DMS53 (cell line): ENCODE results near the gene ZDHHC3.

Experiments used
- DNase-seq: peaks from one replicate; lab custom pipeline; 2025; lab: John Stamatoyannopoulos, UW

The ZDHHC3 gene

DNA sequence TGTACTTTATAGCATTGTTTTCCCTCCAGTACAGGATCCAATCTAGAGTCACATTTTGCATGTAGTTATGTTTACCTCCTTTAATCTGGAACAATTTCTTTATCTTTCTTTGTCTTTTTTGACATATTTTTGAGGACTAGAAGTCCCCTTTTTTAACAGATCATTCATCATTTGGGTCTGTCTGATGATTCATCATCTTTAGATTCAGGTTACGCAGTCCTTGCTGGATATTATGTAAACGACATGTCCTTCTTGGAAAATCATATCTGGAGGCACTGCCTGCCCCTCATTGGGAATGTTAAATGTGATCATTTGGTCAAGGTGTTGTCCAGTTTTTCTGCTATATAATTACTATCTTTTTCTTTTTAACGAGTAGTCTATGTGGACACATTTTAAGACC, 83.3 kb downstream of the ZDHHC3 start:
- DNase-seq, result no peak

- DNase-seq, result no peak
Measured at GRCh38 chr3:44890852-44891251, 85.1 kb downstream of the ZDHHC3 start.

GRCh38 chr3:44890258-44890657, 85.7 kb downstream of the ZDHHC3 start:
- no peak for DNase-seq

DNA sequence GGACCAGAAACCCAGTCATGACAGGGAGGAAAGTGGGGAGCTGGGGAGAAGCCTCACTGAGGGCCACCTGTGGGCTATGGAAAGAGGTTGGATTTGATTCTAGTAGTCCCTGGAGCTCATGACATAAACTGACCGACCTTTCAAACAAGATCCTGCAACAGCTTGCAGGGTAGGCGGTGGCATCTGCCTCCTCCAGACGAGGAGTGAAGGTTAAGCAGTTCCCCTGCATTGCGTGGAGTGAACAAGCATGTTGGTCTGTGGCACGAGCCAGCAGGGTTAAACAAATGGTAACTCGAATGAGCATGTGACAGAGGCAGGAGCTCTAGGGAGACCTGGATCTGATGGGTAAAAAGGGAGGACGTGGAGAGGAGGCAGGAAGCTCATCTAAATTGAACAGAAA, 88.9 kb downstream of the ZDHHC3 start:
- no peak for DNase-seq

- DNase-seq, result peak; percentile 49
Measured at GRCh38 chr3:44886561-44886960, 89.4 kb downstream of the ZDHHC3 start.

GRCh38 chr3:44885618-44886017, 90.4 kb downstream of the ZDHHC3 start:
- DNase-seq, result no peak

DNA sequence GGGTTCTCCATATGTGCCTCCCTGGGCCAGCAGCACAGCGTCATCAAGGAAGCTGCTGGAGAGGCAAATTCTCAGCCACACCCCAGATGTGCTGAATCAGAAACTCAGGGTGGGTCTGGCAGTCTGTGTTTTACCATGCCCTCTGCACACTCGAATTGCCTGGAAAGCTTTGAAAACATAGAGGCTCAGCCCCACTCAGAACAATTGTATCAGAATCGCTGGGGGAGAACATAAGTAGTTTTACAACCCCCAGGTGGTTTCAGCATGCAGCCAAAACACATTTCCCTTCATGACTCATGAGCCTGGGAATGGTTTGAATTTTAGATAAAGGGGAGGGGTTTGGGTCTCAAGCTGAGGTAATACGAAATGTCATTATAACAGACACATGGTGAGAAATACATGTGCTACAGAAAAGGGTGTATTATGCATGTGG, 92.0 kb downstream of the ZDHHC3 start:
- no peak for DNase-seq

GRCh38 chr3:44883213-44883955, 92.6 kb downstream of the ZDHHC3 start:
- DNase-seq, result no peak

- DNase-seq, result no peak
Measured at GRCh38 chr3:44880284-44880683, 95.7 kb downstream of the ZDHHC3 start.

- DNase-seq, result no peak
Measured at GRCh38 chr3:44877333-44877732, 98.6 kb downstream of the ZDHHC3 start.

GRCh38 chr3:44875596-44875995, 100.4 kb downstream of the ZDHHC3 start:
- no peak for DNase-seq
